ENCODE results near the gene CLK3. TPM values are rescaled to one million over a fixed set of nuclear protein-coding genes. Genes with fewer than 3 reads are reported as not detected.

CLK3 gene
- 100 to 1,000 TPM; 163 to 167 TPM for total RNA-seq
- polyA plus RNA-seq: 10 to 100 TPM; 59.1 to 94.1 TPM

- H3K4me1 Mint-ChIP-seq: peaks cover 28 to 59% (median 31%) of the 10 kb centered on the region in 4 donors
- H3K9me3 Mint-ChIP-seq: no peaks in the 10 kb centered on the region
- intact Hi-C loops (cut with micrococcal nuclease): loop anchor here (1.0 to 5.0 kb wide), 6 partner anchors 154 to 835 kb away; partner anchors contain the start of genes C15orf39, COX5A, SIN3A and STOML1
- ChIA-PET CTCF (ENCODE audit: partially characterized antibody) (interaction anchor here (0.7 to 8.0 kb wide), 7 partner anchors 16 to 233 kb away, joined by 3 to 84 read pairs (median 7); no protein-coding TSS in a partner anchor), POLR2A (ENCODE audit: partially characterized antibody) (interaction anchor here (0.5 to 6.9 kb wide), 30 partner anchors 9 to 840 kb away, joined by 3 to 68 read pairs (median 6); partner anchors contain the start of genes ARID3B, COX5A, CSK and CYP1A1)
- peak within 1 kb of the TSS; percentile 98 to 99 (median 98) for H3K27ac Mint-ChIP-seq
- Histone ChIP-seq H3K27me3 (ENCODE audit: insufficient read depth, low read length) (no peaks in the 10 kb centered on the region), H3K9me3 (ENCODE audit: control insufficient read depth in 1 of 2, low read length in 2 of 2) (no peaks in the 10 kb centered on the region), H3K27ac (ENCODE audit: low read depth, low read length) (peak within 1 kb of the TSS; percentile 99), H3K4me3 (ENCODE audit: low read length in 2 of 2) (peak within 1 kb of the TSS; percentile 98 to 100), H3K4me1 (ENCODE audit: insufficient read depth, low read length) (peaks cover 44% of the 10 kb centered on the region), H3K36me3 (ENCODE audit: insufficient read depth, low read length) (peaks cover 22% of the 10 kb centered on the region)
- H3K36me3 Mint-ChIP-seq: peaks cover 8 to 43% of the 10 kb centered on the region in 2 donors
- DNase-seq: peak; percentile 95 to 97 (median 96)
- H3K4me3 Mint-ChIP-seq: peak within 1 kb of the TSS; percentile 92 to 98 (median 94)
- H3K27me3 Mint-ChIP-seq: no peaks in the 10 kb centered on the region
Measured at GRCh38 chr15:74615508-74616365, at the start of gene CLK3. Gene CLK3, plus strand, starts transcription at chr15:74615836. Its CDS starts 3,361 bp downstream, at chr15:74619197.

- Mint-ChIP-seq H3K36me3 (peaks cover 43 to 64% of the 10 kb centered on the region in 2 donors), H3K9me3 (no peaks in the 10 kb centered on the region), H3K4me1 (peaks cover 18 to 35% (median 26%) of the 10 kb centered on the region in 4 donors), H3K27me3 (no peaks in the 10 kb centered on the region), H3K4me3 (no peak overlapping the region), H3K27ac (peak overlapping the region in 2 of 7 donors; percentile 64 to 83)
- Histone ChIP-seq H3K4me3 (ENCODE audit: low read length in 2 of 2) (no peak overlapping the region), H3K4me1 (ENCODE audit: insufficient read depth, low read length) (no peaks in the 10 kb centered on the region), H3K9me3 (ENCODE audit: control insufficient read depth in 1 of 2, low read length in 2 of 2) (no peaks in the 10 kb centered on the region), H3K36me3 (ENCODE audit: insufficient read depth, low read length) (peaks cover 37% of the 10 kb centered on the region), H3K27me3 (ENCODE audit: insufficient read depth, low read length) (no peaks in the 10 kb centered on the region), H3K27ac (ENCODE audit: low read depth, low read length) (no peak overlapping the region)
- no peak for DNase-seq
- ChIA-PET POLR2A (ENCODE audit: partially characterized antibody) (no interaction called here), CTCF (ENCODE audit: partially characterized antibody) (interaction anchor here (1.3 kb wide), 1 partner anchor 11 kb away, joined by 3 read pairs; no protein-coding TSS in a partner anchor)
- intact Hi-C loops (cut with micrococcal nuclease): no loop called here
Measured at GRCh38 chr15:74568594-74568993, 47.0 kb upstream of the CLK3 start.

- Histone ChIP-seq H3K9me3 (ENCODE audit: control insufficient read depth in 1 of 2, low read length in 2 of 2) (no peaks in the 10 kb centered on the region), H3K27me3 (ENCODE audit: insufficient read depth, low read length) (no peaks in the 10 kb centered on the region), H3K4me1 (ENCODE audit: insufficient read depth, low read length) (no peaks in the 10 kb centered on the region), H3K36me3 (ENCODE audit: insufficient read depth, low read length) (peaks cover 47% of the 10 kb centered on the region), H3K27ac (ENCODE audit: low read depth, low read length) (no peak overlapping the region), H3K4me3 (ENCODE audit: low read length in 2 of 2) (no peak overlapping the region)
- intact Hi-C loops (cut with micrococcal nuclease): no loop called here
- peaks cover 13 to 26% (median 23%) of the 10 kb centered on the region in 4 donors for H3K4me1 Mint-ChIP-seq
- DNase-seq: no peak
- no peak overlapping the region for H3K4me3 Mint-ChIP-seq
- ChIA-PET CTCF (ENCODE audit: partially characterized antibody) (no interaction called here), POLR2A (ENCODE audit: partially characterized antibody) (no interaction called here)
- no peak overlapping the region for H3K27ac Mint-ChIP-seq
- no peaks in the 10 kb centered on the region for H3K9me3 Mint-ChIP-seq
- H3K27me3 Mint-ChIP-seq: no peaks in the 10 kb centered on the region
- peaks cover 44 to 66% of the 10 kb centered on the region in 2 donors for H3K36me3 Mint-ChIP-seq
Measured at GRCh38 chr15:74569731-74570070, 45.9 kb upstream of the CLK3 start.

DNA sequence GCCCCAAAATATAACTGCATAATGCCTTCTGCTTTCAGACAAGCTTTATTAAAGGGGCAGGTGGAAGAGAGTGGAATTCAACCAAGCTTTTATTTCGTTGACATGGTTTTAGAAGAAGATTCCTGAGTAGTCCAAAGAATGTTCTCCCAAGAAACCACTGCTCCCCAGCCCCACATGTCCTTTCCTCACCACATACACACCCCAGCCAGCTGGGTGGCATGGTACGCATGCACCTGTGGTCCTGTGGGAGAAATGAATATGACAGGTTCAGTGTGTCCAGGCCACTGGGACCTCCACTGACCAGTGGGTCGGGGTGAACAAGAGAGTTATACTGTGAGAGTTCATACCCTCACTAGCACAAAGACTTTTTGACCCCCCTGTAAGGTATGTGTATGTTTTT, 44.4 kb upstream of the CLK3 start:
- Histone ChIP-seq H3K27ac (ENCODE audit: low read depth, low read length) (no peak overlapping the region), H3K27me3 (ENCODE audit: insufficient read depth, low read length) (no peaks in the 10 kb centered on the region), H3K4me3 (ENCODE audit: low read length in 2 of 2) (no peak overlapping the region), H3K9me3 (ENCODE audit: control insufficient read depth in 1 of 2, low read length in 2 of 2) (no peaks in the 10 kb centered on the region), H3K36me3 (ENCODE audit: insufficient read depth, low read length) (peaks cover 54% of the 10 kb centered on the region), H3K4me1 (ENCODE audit: insufficient read depth, low read length) (no peaks in the 10 kb centered on the region)
- CTCF ChIA-PET (ENCODE audit: partially characterized antibody): no interaction called here
- intact Hi-C loops (cut with micrococcal nuclease): no loop called here
- Mint-ChIP-seq H3K36me3 (peaks cover 40 to 76% of the 10 kb centered on the region in 2 donors), H3K27me3 (no peaks in the 10 kb centered on the region), H3K4me1 (peaks cover 9 to 19% (median 19%) of the 10 kb centered on the region in 4 donors), H3K9me3 (no peaks in the 10 kb centered on the region), H3K4me3 (no peak overlapping the region), H3K27ac (no peak overlapping the region)
- no peak for DNase-seq
- POLR2A ChIA-PET (ENCODE audit: partially characterized antibody): interaction anchor here (1.3 kb wide), 1 partner anchor 25 kb away, joined by 4 read pairs; no protein-coding TSS in a partner anchor

GRCh38 chr15:74573987-74574386, 41.6 kb upstream of the CLK3 start:
- Histone ChIP-seq H3K4me1 (ENCODE audit: insufficient read depth, low read length) (no peaks in the 10 kb centered on the region), H3K4me3 (ENCODE audit: low read length in 2 of 2) (no peak overlapping the region), H3K27ac (ENCODE audit: low read depth, low read length) (no peak overlapping the region), H3K9me3 (ENCODE audit: control insufficient read depth in 1 of 2, low read length in 2 of 2) (no peaks in the 10 kb centered on the region), H3K36me3 (ENCODE audit: insufficient read depth, low read length) (peaks cover 69% of the 10 kb centered on the region), H3K27me3 (ENCODE audit: insufficient read depth, low read length) (no peaks in the 10 kb centered on the region)
- Mint-ChIP-seq H3K4me1 (peaks cover 0 to 8% (median 2%) of the 10 kb centered on the region in 4 donors), H3K9me3 (no peaks in the 10 kb centered on the region), H3K27me3 (no peaks in the 10 kb centered on the region), H3K36me3 (peaks cover 28 to 68% of the 10 kb centered on the region in 2 donors), H3K4me3 (no peak overlapping the region), H3K27ac (peak overlapping the region in 3 of 7 donors; percentile 39 to 87 (median 57))
- no peak for DNase-seq
- intact Hi-C loops (cut with micrococcal nuclease): no loop called here
- ChIA-PET CTCF (ENCODE audit: partially characterized antibody) (interaction anchor here (0.9 kb wide), 1 partner anchor 58 kb away, joined by 3 read pairs; no protein-coding TSS in a partner anchor), POLR2A (ENCODE audit: partially characterized antibody) (no interaction called here)

GRCh38 chr15:74578496-74578994, 37.1 kb upstream of the CLK3 start:
- CTCF ChIA-PET (ENCODE audit: partially characterized antibody): no interaction called here

DNA sequence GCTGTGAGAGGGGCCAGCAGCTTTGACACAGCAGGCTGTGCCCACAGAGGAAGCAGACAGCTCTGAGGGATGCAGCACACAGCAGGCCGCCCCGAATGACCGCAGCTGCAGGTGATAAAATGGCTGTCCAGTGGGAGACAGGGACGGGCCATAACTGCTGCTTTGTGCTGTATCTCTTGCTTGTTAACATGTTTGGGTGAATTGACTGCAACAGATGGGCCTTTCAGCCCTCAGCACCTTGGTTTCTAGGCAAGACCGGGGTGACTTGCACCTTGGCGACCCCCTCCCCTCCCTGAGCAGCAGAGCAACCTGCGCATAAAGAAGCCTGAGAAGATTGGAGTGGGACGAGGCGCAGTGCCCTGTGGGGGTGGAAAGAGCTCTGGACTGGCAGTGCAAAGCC, 36.6 kb upstream of the CLK3 start:
- H3K36me3 ChIP-seq (ENCODE audit: insufficient read depth, low read length): peaks cover 37% of the 10 kb centered on the region
- POLR2A ChIA-PET (ENCODE audit: partially characterized antibody): no interaction called here
- no peaks in the 10 kb centered on the region for H3K9me3 ChIP-seq (ENCODE audit: control insufficient read depth in 1 of 2, low read length in 2 of 2)
- no peak overlapping the region for H3K4me3 ChIP-seq (ENCODE audit: low read length in 2 of 2)
- H3K27ac ChIP-seq (ENCODE audit: low read depth, low read length): no peak overlapping the region
- H3K4me1 Mint-ChIP-seq: peaks cover 0 to 8% (median 1%) of the 10 kb centered on the region in 4 donors
- no peaks in the 10 kb centered on the region for H3K9me3 Mint-ChIP-seq
- CTCF ChIA-PET (ENCODE audit: partially characterized antibody): no interaction called here
- H3K4me3 Mint-ChIP-seq: no peak overlapping the region
- intact Hi-C loops (cut with micrococcal nuclease): no loop called here
- no peaks in the 10 kb centered on the region for H3K27me3 Mint-ChIP-seq
- H3K4me1 ChIP-seq (ENCODE audit: insufficient read depth, low read length): no peaks in the 10 kb centered on the region
- H3K27ac Mint-ChIP-seq: no peak overlapping the region
- H3K36me3 Mint-ChIP-seq: peaks cover 21 to 64% of the 10 kb centered on the region in 2 donors
- no peaks in the 10 kb centered on the region for H3K27me3 ChIP-seq (ENCODE audit: insufficient read depth, low read length)
- no peak for DNase-seq

More at GRCh38 chr15:74578496-74578994, 37.1 kb upstream of the CLK3 start:
- no peaks in the 10 kb centered on the region for H3K9me3 ChIP-seq (ENCODE audit: control insufficient read depth in 1 of 2, low read length in 2 of 2)
- Mint-ChIP-seq H3K36me3 (peaks cover 19 to 66% of the 10 kb centered on the region in 2 donors), H3K4me3 (peak overlapping the region in 1 of 8 donors; percentile 42), H3K4me1 (peaks cover 0 to 8% (median 1%) of the 10 kb centered on the region in 4 donors), H3K9me3 (no peaks in the 10 kb centered on the region), H3K27me3 (no peaks in the 10 kb centered on the region), H3K27ac (no peak overlapping the region)
- no peaks in the 10 kb centered on the region for H3K4me1 ChIP-seq (ENCODE audit: insufficient read depth, low read length)
- no peak overlapping the region for H3K27ac ChIP-seq (ENCODE audit: low read depth, low read length)
- H3K27me3 ChIP-seq (ENCODE audit: insufficient read depth, low read length): no peaks in the 10 kb centered on the region
- POLR2A ChIA-PET (ENCODE audit: partially characterized antibody): no interaction called here
- intact Hi-C loops (cut with micrococcal nuclease): no loop called here
- H3K36me3 ChIP-seq (ENCODE audit: insufficient read depth, low read length): peaks cover 42% of the 10 kb centered on the region
- no peak overlapping the region for H3K4me3 ChIP-seq (ENCODE audit: low read length in 2 of 2)
- no peak for DNase-seq

All from CD4-positive, alpha-beta memory T cell (primary cell).